SU-DHL-6 (cell line): ENCODE data around the gene CRK.

Experiments
- CTCF ChIP-seq: fragments of 200-600 bp; sonication (generic); IDR thresholded peaks from one replicate; pipeline ENCODE4 v1.5.1; 2017; ENCODE audit warnings: antibody characterized with exemption, mild to moderate bottlenecking, low read length, moderate library complexity; ENCODE audit not compliant: insufficient read depth, poor library complexity, severe bottlenecking
- EZH2phosphoT487 ChIP-seq: fragments of 200-600 bp; sonication (generic), shearing (Covaris generic); conservative IDR thresholded peaks from 2 replicates; pipeline ENCODE4 v1.6.1; 2018; ENCODE audit warnings: mild to moderate bottlenecking, antibody characterized with exemption, low read length, moderate library complexity, mixed read lengths

- TF ChIP-seq CTCF, result no peak
- TF ChIP-seq EZH2phosphoT487, result no peak
Measured at GRCh38 chr17:1449412-1449967, 6.5 kb downstream of the CRK start.
